ENCODE results near the gene REEP1. TPM values are rescaled to one million over a fixed set of nuclear protein-coding genes. Genes with fewer than 3 reads are reported as not detected.

Gene REEP1
- total RNA-seq, 1 experiment from 2014 or later = 5.9 TPM

- no peak overlapping the region for H3K4me3 ChIP-seq (replicated peaks in 1 of 2; ENCODE audit: low read depth in 1 of 2, low read length in 2 of 2)
- ChIA-PET CTCF (no interaction called here), RAD21 (ENCODE audit: low non-redundant PET in 1 of 2, low total read pairs in 2 of 2, uncharacterized antibody in 2 of 2, unreplicated experiment in 2 of 2) (no interaction called here), POLR2A (no interaction called here)
- no peak overlapping the region for H3K4me2 ChIP-seq (ENCODE audit: low read length)
- no peak overlapping the region for H2AFZ ChIP-seq (ENCODE audit: low read depth, low read length, poor library complexity, severe bottlenecking)
- no peak overlapping the region for H3K9ac ChIP-seq (ENCODE audit: low read length)
- H3K36me3 ChIP-seq (ENCODE audit: control insufficient read depth in 1 of 2, insufficient read depth in 2 of 2, low read length in 2 of 2) = no peaks in the 10 kb centered on the region
- no peaks in the 10 kb centered on the region for H4K20me1 ChIP-seq (ENCODE audit: insufficient read depth)
- H3K9me2 ChIP-seq (ENCODE audit: insufficient read depth) = no peaks in the 10 kb centered on the region
- H3K79me2 ChIP-seq (ENCODE audit: insufficient read depth, low read length) = no peaks in the 10 kb centered on the region
- H3K9me3 ChIP-seq (ENCODE audit: control insufficient read depth in 1 of 2, insufficient read depth in 1 of 2, low read depth in 1 of 2, low read length in 2 of 2) = no peaks in the 10 kb centered on the region
- no peaks in the 10 kb centered on the region for H3K27me3 ChIP-seq (ENCODE audit: insufficient read depth, low read length)
- H3K4me1 ChIP-seq (ENCODE audit: control insufficient read depth in 1 of 2, insufficient read depth in 2 of 2, low read length in 2 of 2) = no peaks in the 10 kb centered on the region
- intact Hi-C loops (cut with micrococcal nuclease) = no loop called here
- TF ChIP-seq REST (IDR thresholded peaks at IDR 0.05; ENCODE audit: low read depth) (no peak), ATF3 (IDR thresholded peaks at IDR 0.05) (no peak), MAX (IDR thresholded peaks at IDR 0.05) (no peak), ELF1 (IDR thresholded peaks at IDR 0.05; ENCODE audit: borderline replicate concordance, low read depth) (no peak), JUND (IDR thresholded peaks at IDR 0.05) (no peak), EZH2phosphoT487 (IDR thresholded peaks at IDR 0.05; ENCODE audit: borderline replicate concordance) (no peak), SIN3A (IDR thresholded peaks at IDR 0.05; ENCODE audit: low read depth) (no peak), EZH2 (IDR thresholded peaks at IDR 0.05) (no peak), POLR2AphosphoS5 (IDR thresholded peaks at IDR 0.05; ENCODE audit: low read depth, low read length) (no peak), ZNF274 (IDR thresholded peaks at IDR 0.05; ENCODE audit: low read depth, low read length) (no peak), SRF (IDR thresholded peaks at IDR 0.05; ENCODE audit: low read depth) (no peak), EGR1 (IDR thresholded peaks at IDR 0.05; ENCODE audit: low read depth) (no peak), YY1 (IDR thresholded peaks at IDR 0.05; ENCODE audit: extremely low read depth, insufficient replicate concordance, low read depth, low read length) (no peak), CBX3 (IDR thresholded peaks at IDR 0.05; ENCODE audit: low read depth) (no peak), FOSL1 (IDR thresholded peaks at IDR 0.05; ENCODE audit: low read depth) (no peak)
- DNase-seq (ENCODE audit: low read depth, low spot score) (no peak), ATAC-seq (no peak)
- BruUV-seq (replicated peaks) = no TSS peak
- H3K27ac ChIP-seq (ENCODE audit: low read depth, low read length) = no peak overlapping the region
Observed at GRCh38 chr2:86382108-86382507, 44.7 kb upstream of the REEP1 start.

Data from HCT116 (cell line).